ENCODE measurements around the gene GPI.

GRCh38 chr19:34332027-34332760 is 32.8 kb upstream of the GPI start:
- TF ChIP-seq POLR2AphosphoS5 (IDR thresholded peaks at IDR 0.05; ENCODE audit: low read depth, low read length) (no peak), TAF1 (IDR thresholded peaks at IDR 0.05; ENCODE audit: borderline replicate concordance, insufficient read depth, low read length) (no peak), REST (IDR thresholded peaks at IDR 0.05; ENCODE audit: insufficient read depth in 1 of 2, low read depth in 2 of 2, low read length in 2 of 2) (no peak)
